ENCODE measurements around the gene PTPRM. TPM values are rescaled to one million over a fixed set of nuclear protein-coding genes. Genes with fewer than 3 reads are reported as not detected.

PTPRM gene
- total and polyA plus RNA-seq, 2 experiments from 2014 or later: 1.6 to 5.3 TPM

DNA sequence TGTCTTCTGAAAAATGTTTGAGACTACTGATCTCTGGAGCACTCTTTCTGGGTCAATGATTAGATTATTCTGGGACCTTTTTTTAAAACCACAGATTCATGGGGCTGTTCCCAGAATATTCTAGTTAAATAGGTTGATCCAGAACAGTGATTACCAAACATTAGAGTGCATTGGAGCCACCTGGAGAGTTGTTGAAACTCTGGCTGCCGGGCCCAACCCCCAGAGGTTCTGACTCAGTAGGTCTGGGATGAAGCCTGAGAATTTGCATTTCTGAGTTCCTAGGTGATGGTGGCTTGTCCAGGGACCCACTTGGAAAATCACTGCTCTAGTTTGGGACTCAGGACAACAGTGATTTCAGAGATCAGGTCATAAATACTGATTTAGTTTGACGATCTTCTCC is 197.3 kb downstream of the PTPRM start:
- Histone ChIP-seq H2AFZ (no peak overlapping the region), H3K9me2 (ENCODE audit: insufficient read depth) (no peaks in the 10 kb centered on the region), H3K36me3 (ENCODE audit: insufficient read depth) (no peaks in the 10 kb centered on the region), H3K4me3 (no peak overlapping the region), H4K20me1 (replicated peaks; ENCODE audit: insufficient read depth) (no peaks in the 10 kb centered on the region), H3K79me2 (replicated peaks; ENCODE audit: insufficient read depth) (no peaks in the 10 kb centered on the region), H3F3A (replicated peaks; ENCODE audit: low read depth) (no peaks in the 10 kb centered on the region), H3K27ac (ENCODE audit: low read depth) (no peak overlapping the region), H3K27me3 (ENCODE audit: insufficient read depth) (no peaks in the 10 kb centered on the region), H3K4me1 (ENCODE audit: insufficient read depth) (peaks cover 16% of the 10 kb centered on the region), H3K4me2 (no peak overlapping the region)
- ATAC-seq (no peak), DNase-seq (ENCODE audit: low spot score) (no peak)
- Mint-ChIP-seq H3K9me3 (no peaks in the 10 kb centered on the region), H3K27ac (peak overlapping the region; percentile 77), H3K4me3 (no peak overlapping the region), H3K4me1 (peaks cover 22% of the 10 kb centered on the region), H3K27me3 (ENCODE audit: insufficient read depth, low read depth, poor library complexity) (peaks cover 2% of the 10 kb centered on the region), H3K36me3 (ENCODE audit: low read depth) (no peaks in the 10 kb centered on the region)
- TF ChIP-seq EZH2phosphoT487 (IDR thresholded peaks at IDR 0.05; ENCODE audit: unreplicated experiment) (no peak), ZNF114 (CRISPR knock-in tag; IDR thresholded peaks at IDR 0.05) (no peak), STAT1 (IDR thresholded peaks at IDR 0.05; ENCODE audit: unreplicated experiment) (no peak), POLR2AphosphoS5 (IDR thresholded peaks at IDR 0.05; ENCODE audit: low read depth) (no peak), ZNF331 (CRISPR knock-in tag; IDR thresholded peaks at IDR 0.05; ENCODE audit: low read depth) (no peak), EZH2 (IDR thresholded peaks at IDR 0.05; ENCODE audit: low read depth, unreplicated experiment) (no peak), CREB1 (CRISPR knock-in tag; IDR thresholded peaks at IDR 0.05; ENCODE audit: low read depth) (no peak)
- TF ChIP-seq, protein P1, sequence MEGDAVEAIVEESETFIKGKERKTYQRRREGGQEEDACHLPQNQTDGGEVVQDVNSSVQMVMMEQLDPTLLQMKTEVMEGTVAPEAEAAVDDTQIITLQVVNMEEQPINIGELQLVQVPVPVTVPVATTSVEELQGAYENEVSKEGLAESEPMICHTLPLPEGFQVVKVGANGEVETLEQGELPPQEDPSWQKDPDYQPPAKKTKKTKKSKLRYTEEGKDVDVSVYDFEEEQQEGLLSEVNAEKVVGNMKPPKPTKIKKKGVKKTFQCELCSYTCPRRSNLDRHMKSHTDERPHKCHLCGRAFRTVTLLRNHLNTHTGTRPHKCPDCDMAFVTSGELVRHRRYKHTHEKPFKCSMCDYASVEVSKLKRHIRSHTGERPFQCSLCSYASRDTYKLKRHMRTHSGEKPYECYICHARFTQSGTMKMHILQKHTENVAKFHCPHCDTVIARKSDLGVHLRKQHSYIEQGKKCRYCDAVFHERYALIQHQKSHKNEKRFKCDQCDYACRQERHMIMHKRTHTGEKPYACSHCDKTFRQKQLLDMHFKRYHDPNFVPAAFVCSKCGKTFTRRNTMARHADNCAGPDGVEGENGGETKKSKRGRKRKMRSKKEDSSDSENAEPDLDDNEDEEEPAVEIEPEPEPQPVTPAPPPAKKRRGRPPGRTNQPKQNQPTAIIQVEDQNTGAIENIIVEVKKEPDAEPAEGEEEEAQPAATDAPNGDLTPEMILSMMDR (conservative IDR thresholded peaks at IDR 0.05; ENCODE audit: low read depth in 2 of 2): no peak
- TF ChIP-seq, protein P2, sequence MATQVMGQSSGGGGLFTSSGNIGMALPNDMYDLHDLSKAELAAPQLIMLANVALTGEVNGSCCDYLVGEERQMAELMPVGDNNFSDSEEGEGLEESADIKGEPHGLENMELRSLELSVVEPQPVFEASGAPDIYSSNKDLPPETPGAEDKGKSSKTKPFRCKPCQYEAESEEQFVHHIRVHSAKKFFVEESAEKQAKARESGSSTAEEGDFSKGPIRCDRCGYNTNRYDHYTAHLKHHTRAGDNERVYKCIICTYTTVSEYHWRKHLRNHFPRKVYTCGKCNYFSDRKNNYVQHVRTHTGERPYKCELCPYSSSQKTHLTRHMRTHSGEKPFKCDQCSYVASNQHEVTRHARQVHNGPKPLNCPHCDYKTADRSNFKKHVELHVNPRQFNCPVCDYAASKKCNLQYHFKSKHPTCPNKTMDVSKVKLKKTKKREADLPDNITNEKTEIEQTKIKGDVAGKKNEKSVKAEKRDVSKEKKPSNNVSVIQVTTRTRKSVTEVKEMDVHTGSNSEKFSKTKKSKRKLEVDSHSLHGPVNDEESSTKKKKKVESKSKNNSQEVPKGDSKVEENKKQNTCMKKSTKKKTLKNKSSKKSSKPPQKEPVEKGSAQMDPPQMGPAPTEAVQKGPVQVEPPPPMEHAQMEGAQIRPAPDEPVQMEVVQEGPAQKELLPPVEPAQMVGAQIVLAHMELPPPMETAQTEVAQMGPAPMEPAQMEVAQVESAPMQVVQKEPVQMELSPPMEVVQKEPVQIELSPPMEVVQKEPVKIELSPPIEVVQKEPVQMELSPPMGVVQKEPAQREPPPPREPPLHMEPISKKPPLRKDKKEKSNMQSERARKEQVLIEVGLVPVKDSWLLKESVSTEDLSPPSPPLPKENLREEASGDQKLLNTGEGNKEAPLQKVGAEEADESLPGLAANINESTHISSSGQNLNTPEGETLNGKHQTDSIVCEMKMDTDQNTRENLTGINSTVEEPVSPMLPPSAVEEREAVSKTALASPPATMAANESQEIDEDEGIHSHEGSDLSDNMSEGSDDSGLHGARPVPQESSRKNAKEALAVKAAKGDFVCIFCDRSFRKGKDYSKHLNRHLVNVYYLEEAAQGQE (IDR thresholded peaks at IDR 0.05; ENCODE audit: unreplicated experiment): no peak
- TF ChIP-seq, protein P3, sequence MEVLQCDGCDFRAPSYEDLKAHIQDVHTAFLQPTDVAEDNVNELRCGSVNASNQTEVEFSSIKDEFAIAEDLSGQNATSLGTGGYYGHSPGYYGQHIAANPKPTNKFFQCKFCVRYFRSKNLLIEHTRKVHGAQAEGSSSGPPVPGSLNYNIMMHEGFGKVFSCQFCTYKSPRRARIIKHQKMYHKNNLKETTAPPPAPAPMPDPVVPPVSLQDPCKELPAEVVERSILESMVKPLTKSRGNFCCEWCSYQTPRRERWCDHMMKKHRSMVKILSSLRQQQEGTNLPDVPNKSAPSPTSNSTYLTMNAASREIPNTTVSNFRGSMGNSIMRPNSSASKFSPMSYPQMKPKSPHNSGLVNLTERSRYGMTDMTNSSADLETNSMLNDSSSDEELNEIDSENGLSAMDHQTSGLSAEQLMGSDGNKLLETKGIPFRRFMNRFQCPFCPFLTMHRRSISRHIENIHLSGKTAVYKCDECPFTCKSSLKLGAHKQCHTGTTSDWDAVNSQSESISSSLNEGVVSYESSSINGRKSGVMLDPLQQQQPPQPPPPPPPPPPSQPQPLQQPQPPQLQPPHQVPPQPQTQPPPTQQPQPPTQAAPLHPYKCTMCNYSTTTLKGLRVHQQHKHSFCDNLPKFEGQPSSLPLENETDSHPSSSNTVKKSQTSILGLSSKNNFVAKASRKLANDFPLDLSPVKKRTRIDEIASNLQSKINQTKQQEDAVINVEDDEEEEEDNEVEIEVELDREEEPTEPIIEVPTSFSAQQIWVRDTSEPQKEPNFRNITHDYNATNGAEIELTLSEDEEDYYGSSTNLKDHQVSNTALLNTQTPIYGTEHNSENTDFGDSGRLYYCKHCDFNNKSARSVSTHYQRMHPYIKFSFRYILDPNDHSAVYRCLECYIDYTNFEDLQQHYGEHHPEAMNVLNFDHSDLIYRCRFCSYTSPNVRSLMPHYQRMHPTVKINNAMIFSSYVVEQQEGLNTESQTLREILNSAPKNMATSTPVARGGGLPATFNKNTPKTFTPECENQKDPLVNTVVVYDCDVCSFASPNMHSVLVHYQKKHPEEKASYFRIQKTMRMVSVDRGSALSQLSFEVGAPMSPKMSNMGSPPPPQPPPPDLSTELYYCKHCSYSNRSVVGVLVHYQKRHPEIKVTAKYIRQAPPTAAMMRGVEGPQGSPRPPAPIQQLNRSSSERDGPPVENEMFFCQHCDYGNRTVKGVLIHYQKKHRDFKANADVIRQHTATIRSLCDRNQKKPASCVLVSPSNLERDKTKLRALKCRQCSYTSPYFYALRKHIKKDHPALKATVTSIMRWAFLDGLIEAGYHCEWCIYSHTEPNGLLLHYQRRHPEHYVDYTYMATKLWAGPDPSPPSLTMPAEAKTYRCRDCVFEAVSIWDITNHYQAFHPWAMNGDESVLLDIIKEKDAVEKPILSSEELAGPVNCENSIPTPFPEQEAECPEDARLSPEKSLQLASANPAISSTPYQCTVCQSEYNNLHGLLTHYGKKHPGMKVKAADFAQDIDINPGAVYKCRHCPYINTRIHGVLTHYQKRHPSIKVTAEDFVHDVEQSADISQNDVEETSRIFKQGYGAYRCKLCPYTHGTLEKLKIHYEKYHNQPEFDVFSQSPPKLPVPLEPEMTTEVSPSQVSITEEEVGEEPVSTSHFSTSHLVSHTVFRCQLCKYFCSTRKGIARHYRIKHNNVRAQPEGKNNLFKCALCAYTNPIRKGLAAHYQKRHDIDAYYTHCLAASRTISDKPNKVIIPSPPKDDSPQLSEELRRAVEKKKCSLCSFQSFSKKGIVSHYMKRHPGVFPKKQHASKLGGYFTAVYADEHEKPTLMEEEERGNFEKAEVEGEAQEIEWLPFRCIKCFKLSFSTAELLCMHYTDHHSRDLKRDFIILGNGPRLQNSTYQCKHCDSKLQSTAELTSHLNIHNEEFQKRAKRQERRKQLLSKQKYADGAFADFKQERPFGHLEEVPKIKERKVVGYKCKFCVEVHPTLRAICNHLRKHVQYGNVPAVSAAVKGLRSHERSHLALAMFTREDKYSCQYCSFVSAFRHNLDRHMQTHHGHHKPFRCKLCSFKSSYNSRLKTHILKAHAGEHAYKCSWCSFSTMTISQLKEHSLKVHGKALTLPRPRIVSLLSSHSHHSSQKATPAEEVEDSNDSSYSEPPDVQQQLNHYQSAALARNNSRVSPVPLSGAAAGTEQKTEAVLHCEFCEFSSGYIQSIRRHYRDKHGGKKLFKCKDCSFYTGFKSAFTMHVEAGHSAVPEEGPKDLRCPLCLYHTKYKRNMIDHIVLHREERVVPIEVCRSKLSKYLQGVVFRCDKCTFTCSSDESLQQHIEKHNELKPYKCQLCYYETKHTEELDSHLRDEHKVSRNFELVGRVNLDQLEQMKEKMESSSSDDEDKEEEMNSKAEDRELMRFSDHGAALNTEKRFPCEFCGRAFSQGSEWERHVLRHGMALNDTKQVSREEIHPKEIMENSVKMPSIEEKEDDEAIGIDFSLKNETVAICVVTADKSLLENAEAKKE (CRISPR knock-in tag; IDR thresholded peaks at IDR 0.05): no peak
- TF ChIP-seq, protein P4, sequence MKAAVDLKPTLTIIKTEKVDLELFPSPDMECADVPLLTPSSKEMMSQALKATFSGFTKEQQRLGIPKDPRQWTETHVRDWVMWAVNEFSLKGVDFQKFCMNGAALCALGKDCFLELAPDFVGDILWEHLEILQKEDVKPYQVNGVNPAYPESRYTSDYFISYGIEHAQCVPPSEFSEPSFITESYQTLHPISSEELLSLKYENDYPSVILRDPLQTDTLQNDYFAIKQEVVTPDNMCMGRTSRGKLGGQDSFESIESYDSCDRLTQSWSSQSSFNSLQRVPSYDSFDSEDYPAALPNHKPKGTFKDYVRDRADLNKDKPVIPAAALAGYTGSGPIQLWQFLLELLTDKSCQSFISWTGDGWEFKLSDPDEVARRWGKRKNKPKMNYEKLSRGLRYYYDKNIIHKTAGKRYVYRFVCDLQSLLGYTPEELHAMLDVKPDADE (IDR thresholded peaks at IDR 0.05): no peak
